ENCODE measurements around the gene SLC25A15. TPM values are rescaled to one million over a fixed set of nuclear protein-coding genes. Genes with fewer than 3 reads are reported as not detected.
"Not testable (repeated sequence)": the region's sequence is repeated elsewhere in the genome, so short reads cannot be mapped to it uniquely, and the experiment has no call there.

SLC25A15 gene
- total RNA-seq, 1 experiment from 2014 or later, result 66.3 TPM

GRCh38 chr13:40780822-40781401, 8.5 kb upstream of the SLC25A15 start:
- peak; percentile 40 for DNase-seq (ENCODE audit: low read depth)

DNA sequence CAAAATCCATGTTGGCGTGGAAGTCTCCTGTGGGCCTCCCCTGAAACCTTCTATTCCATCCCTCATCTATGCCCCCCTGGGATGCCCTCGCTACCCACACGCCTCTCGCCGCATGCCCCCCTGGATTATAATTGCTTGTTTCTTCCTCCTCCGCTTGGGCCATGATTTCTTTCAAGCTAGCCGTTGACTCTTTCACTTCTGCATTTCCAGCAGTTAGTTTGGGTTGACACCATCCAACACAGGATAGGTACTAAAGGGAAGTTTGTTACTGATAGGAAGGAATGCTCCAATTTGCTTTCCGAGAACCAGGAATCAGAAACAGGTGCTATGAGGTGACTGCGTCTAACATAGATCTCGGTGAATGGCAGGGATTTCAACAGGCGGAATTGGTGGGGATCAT, 7.7 kb upstream of the SLC25A15 start:
- DNase-seq (ENCODE audit: low read depth), result no peak

DNA sequence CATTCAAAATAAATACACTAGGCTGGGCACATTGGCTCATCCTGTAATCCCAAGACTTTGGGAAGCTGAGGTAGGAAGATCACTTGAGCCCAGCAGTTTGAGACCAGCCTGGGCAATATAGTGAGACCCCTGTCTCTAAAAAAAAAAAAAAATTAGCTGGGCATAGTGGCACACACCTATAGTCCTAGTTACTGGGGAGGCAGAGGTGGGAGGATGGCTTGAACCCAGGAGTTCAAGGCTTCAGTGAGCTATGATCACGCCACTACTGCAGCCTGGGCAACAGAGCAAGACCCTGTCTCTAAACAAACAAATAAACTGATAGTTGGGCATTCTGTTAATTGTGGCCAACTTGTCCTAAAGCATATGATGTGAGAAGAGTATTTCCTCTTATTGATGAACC, 6.4 kb upstream of the SLC25A15 start:
- DNase-seq (ENCODE audit: low read depth), result not testable (repeated sequence)

- DNase-seq (ENCODE audit: low read depth), result no peak
Measured at GRCh38 chr13:40784540-40784939, 4.9 kb upstream of the SLC25A15 start.

DNA sequence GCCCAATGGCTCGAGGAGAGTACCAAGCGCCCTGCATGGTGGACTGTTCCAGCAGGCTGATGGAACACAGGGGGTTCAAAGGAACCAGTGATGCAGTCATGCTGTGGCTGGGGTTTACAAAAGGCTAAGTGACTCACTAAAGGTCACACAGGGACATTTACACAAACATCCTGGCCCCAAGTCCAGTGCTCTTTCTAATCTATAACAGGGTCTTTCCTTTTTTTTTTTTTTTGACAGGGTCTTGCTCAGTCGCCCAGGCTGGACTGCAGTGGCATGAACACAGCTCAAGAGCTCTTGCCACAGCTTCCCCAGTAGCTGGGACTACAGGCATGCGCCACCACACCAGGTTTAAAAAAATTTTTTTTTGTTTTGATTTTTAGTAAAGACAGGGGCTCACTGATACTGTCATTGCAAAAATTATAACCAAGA, 2.8 kb upstream of the SLC25A15 start:
- peak; percentile 40 for DNase-seq (ENCODE audit: low read depth)

DNA sequence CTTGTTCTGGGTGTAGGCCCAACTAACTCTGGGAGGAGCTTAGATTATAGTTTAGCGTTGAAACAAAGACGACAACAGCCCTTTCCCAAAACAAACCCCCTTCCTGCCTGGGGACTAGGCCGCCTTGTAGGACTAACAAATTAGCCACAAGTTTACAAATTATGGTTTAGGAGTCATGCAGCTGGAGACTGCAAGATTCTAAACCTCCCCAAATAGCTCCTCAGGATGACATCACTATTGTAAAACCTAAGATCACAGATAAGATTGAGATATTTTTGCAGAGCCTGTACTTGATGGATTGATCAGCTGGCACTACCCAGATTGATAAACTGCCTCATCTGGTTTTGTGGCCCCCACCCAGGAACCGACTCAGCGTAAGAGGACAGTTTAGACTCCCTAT, 2.3 kb upstream of the SLC25A15 start:
- peak; percentile 12 for DNase-seq (ENCODE audit: low read depth)

GRCh38 chr13:40788540-40789274, 704 bp upstream of the SLC25A15 start:
- DNase-seq (ENCODE audit: low read depth), result not testable (repeated sequence)

DNA sequence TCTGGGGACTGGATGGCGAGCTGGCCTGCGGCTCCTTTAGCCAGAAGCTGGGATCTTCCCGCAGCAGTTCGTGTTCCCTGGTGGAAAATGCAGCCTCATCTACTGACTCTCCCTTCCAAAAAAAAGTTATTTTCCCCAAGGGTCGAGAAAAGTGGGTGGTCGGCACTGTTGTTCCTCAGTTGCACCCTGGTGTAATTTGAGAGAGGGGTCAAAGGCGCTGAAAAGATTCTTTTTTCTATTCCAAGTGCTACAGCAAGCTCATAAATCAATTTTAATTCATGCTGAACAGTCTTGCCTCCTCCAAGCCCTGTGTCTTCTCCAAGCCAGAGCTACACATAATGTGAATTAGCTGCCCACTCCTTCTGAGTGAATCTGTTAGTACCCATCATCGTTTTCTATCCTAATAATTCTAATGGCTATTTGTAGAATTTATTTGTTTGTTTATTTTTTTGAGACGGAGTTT, 774 bp downstream of the SLC25A15 start:
- DNase-seq (ENCODE audit: low read depth), result no peak

DNA sequence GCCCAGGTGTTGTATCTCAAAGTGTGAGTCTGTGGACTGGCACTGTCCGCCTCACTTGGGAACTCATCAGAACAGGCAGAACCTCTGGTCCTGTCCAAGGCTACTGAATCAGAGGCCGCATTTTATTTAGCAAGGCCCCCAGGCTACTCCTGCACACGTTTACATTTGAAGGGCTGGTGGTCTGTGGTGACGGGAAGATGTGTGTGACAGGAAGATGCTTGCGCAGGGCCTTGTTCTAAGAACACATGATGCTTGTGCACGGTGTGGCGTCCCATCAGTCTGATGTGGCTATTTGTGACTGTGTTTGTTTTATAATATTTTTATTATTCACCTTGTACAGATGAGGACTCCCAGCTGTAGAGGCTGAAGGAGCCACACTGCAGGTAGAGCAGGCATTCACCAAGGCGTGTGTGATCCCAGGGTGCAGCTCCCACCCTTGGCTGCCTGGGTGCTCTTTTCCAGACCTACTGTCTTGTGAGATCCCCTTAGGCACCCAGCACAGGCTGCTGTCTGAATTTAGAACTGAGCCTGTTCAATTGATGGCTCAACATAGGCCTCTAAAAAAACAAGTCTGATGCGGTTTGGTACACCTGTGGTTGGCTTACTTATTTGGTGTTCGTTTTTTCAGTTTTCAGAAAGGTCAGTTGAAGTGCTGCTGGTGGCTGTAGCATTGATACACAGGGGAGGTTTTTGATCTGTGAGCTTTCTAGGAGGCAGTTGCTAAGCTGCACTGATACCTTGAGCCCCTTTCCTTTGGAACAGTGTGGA, 3.1 kb downstream of the SLC25A15 start:
- DNase-seq (ENCODE audit: low read depth), result no peak

DNA sequence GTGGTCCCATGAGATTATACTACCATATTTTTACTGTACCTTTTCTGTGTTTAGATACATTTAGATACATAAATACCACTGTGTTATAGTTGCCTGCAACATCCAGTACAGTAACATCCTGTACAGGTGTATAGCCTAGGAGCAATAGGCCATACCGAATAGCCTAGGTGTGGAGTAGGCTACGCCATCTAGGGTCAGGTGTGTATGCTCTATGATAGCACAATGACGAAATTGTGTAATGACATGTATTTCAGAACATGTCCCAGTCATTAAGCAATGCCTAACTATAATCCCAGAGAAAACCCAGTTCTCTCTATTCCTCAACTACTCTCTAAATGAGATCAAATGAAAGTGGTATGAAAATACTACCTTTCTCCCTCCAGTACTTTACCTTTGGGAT, 3.9 kb downstream of the SLC25A15 start:
- DNase-seq (ENCODE audit: low read depth), result no peak

DNA sequence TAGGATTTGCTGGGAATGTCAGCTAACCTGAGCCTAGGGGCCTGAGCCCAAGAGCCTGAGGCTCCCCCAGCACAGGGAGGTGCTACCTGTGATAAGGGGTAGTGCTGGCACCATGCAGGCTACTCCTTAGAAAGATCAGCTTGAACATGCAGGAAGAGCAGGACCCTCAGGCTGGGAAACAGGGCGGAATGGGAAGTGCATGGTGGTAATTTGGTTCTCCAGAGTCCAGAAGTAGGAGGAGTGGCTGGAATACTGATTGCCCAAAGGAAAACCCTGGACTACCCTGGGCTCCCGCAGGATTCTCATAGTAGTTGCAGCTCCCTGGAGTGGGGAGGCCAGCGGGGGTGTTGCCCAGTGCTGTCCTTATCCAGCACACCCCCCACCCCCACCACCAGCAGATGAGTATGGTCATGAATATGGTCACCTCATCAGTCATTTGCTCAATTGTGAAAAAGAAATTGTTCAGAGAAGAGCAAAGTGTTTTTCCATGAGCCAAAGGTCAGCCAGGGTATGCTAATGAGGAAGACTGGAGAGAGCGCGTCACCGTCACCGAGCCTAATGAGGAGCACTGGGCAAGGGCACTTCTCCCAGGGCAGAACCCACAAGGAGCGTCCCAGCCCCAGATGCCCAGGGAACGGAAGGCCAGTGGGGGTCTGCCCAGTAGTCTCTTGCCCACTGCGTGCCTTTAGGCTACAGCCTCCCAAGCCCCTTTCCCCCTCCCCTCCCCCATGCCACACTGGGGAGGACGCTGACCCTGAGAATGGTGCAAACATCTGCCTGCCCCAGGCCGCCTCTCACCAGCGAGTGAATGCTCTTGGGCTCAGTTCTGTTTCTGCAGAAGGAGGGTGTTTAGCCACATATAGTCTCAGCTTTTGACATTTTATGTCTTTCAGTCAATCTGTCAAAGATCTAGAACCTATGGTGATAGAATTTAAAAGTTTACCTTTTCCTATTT, 5.3 kb downstream of the SLC25A15 start:
- DNase-seq (ENCODE audit: low read depth), result no peak

- DNase-seq (ENCODE audit: low read depth), result no peak
Measured at GRCh38 chr13:40796649-40797048, 7.2 kb downstream of the SLC25A15 start.

DNA sequence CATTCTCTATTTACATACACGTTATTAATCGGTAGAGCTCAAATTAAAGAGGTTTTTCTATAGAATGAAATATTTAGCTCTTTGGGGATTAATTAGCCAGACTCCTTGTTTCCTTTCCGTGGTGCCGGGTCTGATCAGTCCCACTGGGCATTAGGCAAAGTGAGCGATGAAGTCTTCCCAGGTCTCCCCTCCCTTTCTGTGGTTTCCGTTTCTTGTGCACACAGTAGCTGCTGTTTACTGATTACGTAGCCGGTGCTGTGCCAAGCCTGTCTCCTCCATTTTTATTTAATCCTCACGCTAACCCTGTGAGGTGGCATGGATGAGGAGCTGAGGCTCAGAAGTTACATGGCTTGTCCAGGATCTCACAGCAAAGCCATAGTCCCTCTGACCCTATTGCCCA, 9.0 kb downstream of the SLC25A15 start:
- no peak for DNase-seq (ENCODE audit: low read depth)

DNA sequence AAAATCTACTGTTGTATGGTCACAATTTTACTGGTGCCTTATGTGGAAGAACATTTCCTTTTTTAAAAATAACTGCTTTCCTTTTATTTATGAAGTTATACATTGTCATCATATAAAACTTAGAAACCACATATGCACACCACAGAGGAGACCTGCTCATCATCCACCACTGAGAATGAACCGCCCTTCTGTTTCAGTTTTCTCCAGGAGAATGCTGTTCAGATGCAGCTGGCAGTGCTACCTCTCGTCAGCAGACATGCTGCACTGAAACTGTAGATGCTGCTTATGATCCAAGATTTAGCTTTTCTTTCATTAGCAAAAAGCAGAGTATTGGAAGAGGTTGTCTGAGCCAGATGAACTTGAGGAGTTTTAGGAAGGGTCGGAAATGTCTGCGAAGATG, 10.1 kb downstream of the SLC25A15 start:
- DNase-seq (ENCODE audit: low read depth), result no peak

GRCh38 chr13:40800559-40800958, 11.1 kb downstream of the SLC25A15 start:
- no peak for DNase-seq (ENCODE audit: low read depth)

DNA sequence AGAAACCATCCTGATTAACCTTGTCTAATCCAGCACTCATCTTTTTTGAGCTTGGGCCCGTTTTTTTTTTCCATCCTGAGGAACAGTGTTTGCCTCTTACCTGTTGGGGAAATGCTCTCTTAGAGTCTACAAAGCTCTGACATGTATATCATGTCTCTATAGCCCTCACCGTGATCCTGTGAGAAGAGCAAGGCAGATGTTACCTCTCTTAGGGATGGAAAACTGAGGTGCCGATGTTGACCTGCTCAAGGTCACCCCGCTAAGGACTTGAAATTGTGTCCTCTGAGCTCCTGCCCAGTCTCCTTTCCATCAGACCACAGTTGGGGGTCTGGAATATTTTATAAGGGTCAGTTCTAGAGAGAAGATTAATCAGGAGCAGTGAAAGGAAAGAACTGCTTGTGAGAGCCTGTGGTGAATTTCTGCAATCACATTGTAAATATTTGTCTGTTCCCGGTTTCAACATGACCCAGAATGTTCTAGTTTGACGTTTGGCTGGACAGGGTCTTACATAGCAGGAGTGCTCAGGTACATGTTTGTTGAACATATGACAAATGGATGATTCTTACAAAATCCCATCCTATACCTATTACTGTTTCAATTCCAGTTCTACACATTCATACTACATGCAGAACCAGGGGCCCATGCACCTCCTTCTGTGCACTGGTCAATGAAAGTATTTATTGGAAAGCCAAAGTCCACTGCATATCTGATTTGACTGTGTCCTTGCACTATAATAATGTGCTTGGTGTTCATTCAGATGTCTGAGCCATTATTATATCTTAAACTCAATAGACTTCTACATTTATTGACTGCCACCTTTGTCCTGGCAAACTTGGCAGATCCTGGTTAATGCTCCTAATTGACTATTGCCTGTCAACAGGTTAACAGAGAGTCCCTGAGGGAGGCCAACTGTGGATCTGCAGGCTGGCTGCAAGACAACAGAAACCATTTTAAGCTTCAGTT, 12.1 kb downstream of the SLC25A15 start:
- no peak for DNase-seq (ENCODE audit: low read depth)

DNA sequence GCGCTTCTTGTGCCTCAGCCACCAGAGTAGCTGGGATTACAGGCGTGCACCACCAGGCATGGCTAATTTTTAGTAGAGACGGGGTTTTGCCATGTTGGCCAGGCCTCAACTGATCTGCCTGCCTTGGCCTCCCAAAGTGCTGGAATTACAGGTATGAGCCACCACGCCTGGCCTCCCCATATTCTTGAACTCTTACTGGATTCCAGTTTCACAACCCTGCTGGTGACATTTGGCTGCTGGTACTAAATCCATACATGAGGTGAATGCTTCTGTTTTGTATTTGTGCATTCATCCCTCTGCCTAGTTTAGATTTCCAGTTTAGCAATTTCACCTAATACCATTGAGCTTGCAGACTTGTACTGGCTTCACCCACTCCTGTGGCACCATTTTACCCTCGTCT, 13.9 kb downstream of the SLC25A15 start:
- no peak for DNase-seq (ENCODE audit: low read depth)

GRCh38 chr13:40806241-40806640, 16.8 kb downstream of the SLC25A15 start:
- no peak for DNase-seq (ENCODE audit: low read depth)

GRCh38 chr13:40809471-40809870, 20.1 kb downstream of the SLC25A15 start:
- no peak for DNase-seq (ENCODE audit: low read depth)

DNA sequence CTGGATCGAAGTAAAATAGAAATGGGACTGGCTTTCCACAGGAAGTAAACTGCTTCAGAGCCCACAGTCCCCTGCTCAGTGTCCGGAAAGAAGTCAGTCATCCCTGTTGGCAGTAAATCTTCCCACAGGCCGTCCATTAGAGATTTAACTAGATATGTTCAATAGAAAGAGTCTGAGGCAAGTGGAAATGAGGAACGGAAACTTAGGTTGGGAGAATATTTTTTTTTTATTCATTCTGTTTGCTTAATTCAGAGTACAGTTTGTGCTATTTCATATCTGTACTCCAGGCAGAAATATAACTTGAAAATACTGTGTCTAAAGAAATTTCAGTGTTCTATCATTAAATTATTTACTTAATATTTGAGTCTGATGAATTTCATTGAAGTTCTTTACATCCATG, 22.7 kb downstream of the SLC25A15 start:
- DNase-seq (ENCODE audit: low read depth), result no peak
